ENCODE data around the gene KIAA0513. TPM values are rescaled to one million over a fixed set of nuclear protein-coding genes. Genes with fewer than 3 reads are reported as not detected.
A peak's percentile ranks its signal among the peaks of the same experiment; 100 is the strongest.

The KIAA0513 gene
- total RNA-seq, 2 experiments from 2014 or later = 9.0 to 10.9 TPM

- Mint-ChIP-seq H3K36me3 (ENCODE audit: low read depth) (peaks cover 8% of the 10 kb centered on the region), H3K27ac (peak overlapping the region; percentile 90), H3K27me3 (no peaks in the 10 kb centered on the region), H3K4me3 (no peak overlapping the region), H3K4me1 (ENCODE audit: low read depth) (peaks cover 28% of the 10 kb centered on the region), H3K9me3 (no peaks in the 10 kb centered on the region)
- CTCF ChIA-PET = no interaction called here
- Histone ChIP-seq H3K36me3 (ENCODE audit: insufficient read depth, low read length) (peaks cover 9% of the 10 kb centered on the region), H3K27me3 (ENCODE audit: control insufficient read depth in 1 of 2, insufficient read depth in 2 of 2, low read length in 2 of 2) (no peaks in the 10 kb centered on the region), H3K9me3 (ENCODE audit: control insufficient read depth in 1 of 2, insufficient read depth in 1 of 2, low read length in 2 of 2) (no peaks in the 10 kb centered on the region), H3K4me1 (ENCODE audit: insufficient read depth, low read length) (peaks cover 30% of the 10 kb centered on the region), H3K27ac (ENCODE audit: low read depth in 1 of 2, low read length in 2 of 2) (no peak overlapping the region), H3K4me3 (ENCODE audit: low read length) (no peak overlapping the region)
- intact Hi-C loops (cut with DNase I, micrococcal nuclease) = no loop called here
- DNase-seq (no peak), ATAC-seq (ENCODE audit: poor library complexity) (peak; percentile 62)
- no peak for TF ChIP-seq CTCF (IDR thresholded peaks at IDR 0.05)
- POLR2A ChIA-PET = interaction anchor here (1.1 to 1.7 kb wide), 3 partner anchors 14 to 80 kb away, joined by 3 to 14 read pairs (median 4); partner anchors contain the start of gene ZDHHC7
These were observed 63.4 kb downstream of the KIAA0513 start for GRCh38 chr16:85090873-85091521.

- Histone ChIP-seq H3K4me1 (ENCODE audit: insufficient read depth, low read length) (peaks cover 25% of the 10 kb centered on the region), H3K27ac (ENCODE audit: low read depth in 1 of 2, low read length in 2 of 2) (no peak overlapping the region), H3K4me3 (ENCODE audit: low read length) (no peak overlapping the region), H3K36me3 (ENCODE audit: insufficient read depth, low read length) (peaks cover 9% of the 10 kb centered on the region), H3K27me3 (ENCODE audit: control insufficient read depth in 1 of 2, insufficient read depth in 2 of 2, low read length in 2 of 2) (no peaks in the 10 kb centered on the region), H3K9me3 (ENCODE audit: control insufficient read depth in 1 of 2, insufficient read depth in 1 of 2, low read length in 2 of 2) (no peaks in the 10 kb centered on the region)
- POLR2A ChIA-PET = interaction anchor here (1.1 to 1.7 kb wide), 3 partner anchors 13 to 80 kb away, joined by 3 to 14 read pairs (median 4); partner anchors contain the start of gene ZDHHC7
- CTCF ChIA-PET = no interaction called here
- H3K9me3 Mint-ChIP-seq = no peaks in the 10 kb centered on the region
- H3K27ac Mint-ChIP-seq = peak overlapping the region; percentile 90
- no peaks in the 10 kb centered on the region for H3K27me3 Mint-ChIP-seq
- ATAC-seq (ENCODE audit: poor library complexity) = peak; percentile 35
- H3K36me3 Mint-ChIP-seq (ENCODE audit: low read depth) = peaks cover 8% of the 10 kb centered on the region
- no peak for TF ChIP-seq CTCF (IDR thresholded peaks at IDR 0.05)
- H3K4me1 Mint-ChIP-seq (ENCODE audit: low read depth) = peaks cover 27% of the 10 kb centered on the region
- DNase-seq = no peak
- intact Hi-C loops (cut with DNase I, micrococcal nuclease) = no loop called here
- H3K4me3 Mint-ChIP-seq = no peak overlapping the region
These were observed 63.9 kb downstream of the KIAA0513 start for GRCh38 chr16:85091522-85091910.

DNA sequence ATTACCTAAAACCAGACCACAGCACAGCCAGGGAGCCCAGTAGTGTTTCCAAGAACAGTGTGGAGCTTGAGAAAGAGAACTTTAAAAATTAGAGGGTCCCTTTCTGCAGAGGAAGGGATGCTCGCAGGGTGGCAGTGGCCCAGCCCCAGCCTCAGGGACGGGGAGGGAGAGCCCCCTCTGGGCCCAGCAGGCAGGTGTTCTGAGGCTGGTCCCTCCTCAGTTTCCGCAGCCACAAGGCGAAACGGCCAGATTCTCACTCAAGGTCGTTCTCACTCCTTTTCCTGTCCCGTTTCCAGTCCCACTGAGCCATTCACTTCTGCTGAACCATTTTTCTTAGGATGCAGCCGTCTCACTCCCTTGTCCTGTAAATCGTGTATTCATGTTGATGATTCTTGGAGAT, 64.7 kb downstream of the KIAA0513 start:
- intact Hi-C loops (cut with DNase I, micrococcal nuclease) = no loop called here
- TF ChIP-seq CTCF (IDR thresholded peaks at IDR 0.05) = no peak
- H3K4me3 Mint-ChIP-seq = no peak overlapping the region
- Histone ChIP-seq H3K4me3 (ENCODE audit: low read length) (no peak overlapping the region), H3K27me3 (ENCODE audit: control insufficient read depth in 1 of 2, insufficient read depth in 2 of 2, low read length in 2 of 2) (no peaks in the 10 kb centered on the region), H3K9me3 (ENCODE audit: control insufficient read depth in 1 of 2, insufficient read depth in 1 of 2, low read length in 2 of 2) (no peaks in the 10 kb centered on the region), H3K4me1 (ENCODE audit: insufficient read depth, low read length) (peaks cover 19% of the 10 kb centered on the region), H3K27ac (ENCODE audit: low read depth in 1 of 2, low read length in 2 of 2) (no peak overlapping the region), H3K36me3 (ENCODE audit: insufficient read depth, low read length) (peaks cover 9% of the 10 kb centered on the region)
- ChIA-PET POLR2A (interaction anchor here (1.7 kb wide), 2 partner anchors 13 to 36 kb away, joined by 4 to 14 read pairs; no protein-coding TSS in a partner anchor), CTCF (no interaction called here)
- no peak overlapping the region for H3K27ac Mint-ChIP-seq
- no peaks in the 10 kb centered on the region for H3K27me3 Mint-ChIP-seq
- DNase-seq (no peak), ATAC-seq (ENCODE audit: poor library complexity) (no peak)
- peaks cover 20% of the 10 kb centered on the region for H3K4me1 Mint-ChIP-seq (ENCODE audit: low read depth)
- H3K9me3 Mint-ChIP-seq = no peaks in the 10 kb centered on the region
- H3K36me3 Mint-ChIP-seq (ENCODE audit: low read depth) = peaks cover 8% of the 10 kb centered on the region

All from CD4-positive, alpha-beta T cell (primary cell).